Neural cell (in vitro differentiated cells): ENCODE data around the gene ARHGEF11. TPM values are rescaled to one million over a fixed set of nuclear protein-coding genes. Genes with fewer than 3 reads are reported as not detected.

Experiments used
- H2AFZ ChIP-seq: fragments of 200-600, 300-800 bp; sonication (generic), shearing (Covaris generic); 2 replicates; pipeline ENCODE4 v1.6.0; 2014; ENCODE audit warnings: low read depth, mild to moderate bottlenecking, antibody characterized with exemption, low read length, moderate library complexity
- H3F3A ChIP-seq: fragments of 200-600 bp; shearing (Covaris generic); 2 replicates; pipeline ENCODE4 v1.6.1; 2016; ENCODE audit warnings: mild to moderate bottlenecking, moderate library complexity, mixed read lengths, antibody characterized with exemption, low read length; ENCODE audit not compliant: insufficient read depth, poor library complexity, severe bottlenecking
- H3K27ac ChIP-seq: fragments of 200-600, 300-800 bp; sonication (generic), shearing (Covaris generic); 2 replicates; pipeline ENCODE4 v1.5.1; 2014; ENCODE audit warnings: mild to moderate bottlenecking, low read length, moderate library complexity
- H3K27me3 ChIP-seq: fragments of 300-800, 200-600 bp; sonication (generic), shearing (Covaris generic); 2 replicates; pipeline ENCODE4 v1.6.0; 2014; ENCODE audit warnings: mild to moderate bottlenecking, low read depth, low read length, moderate library complexity; ENCODE audit not compliant: insufficient read depth
- H3K36me3 ChIP-seq: fragments of 300-800, 200-600 bp; sonication (generic), shearing (Covaris generic); 2 replicates; pipeline ENCODE4 v1.5.1; 2014; ENCODE audit warnings: mild to moderate bottlenecking, antibody characterized with exemption, low read length, moderate library complexity; ENCODE audit not compliant: insufficient read depth
- H3K4me2 ChIP-seq: fragments of 300-800, 200-600 bp; sonication (generic), shearing (Covaris generic); 2 replicates; pipeline ENCODE4 v1.6.0; 2014; ENCODE audit warnings: mild to moderate bottlenecking, low read length
- H3K4me3 ChIP-seq: fragments of 300-800, 200-600 bp; sonication (generic), shearing (Covaris generic); 2 replicates; pipeline ENCODE4 v1.5.1; 2014; ENCODE audit warnings: mild to moderate bottlenecking, low read length, moderate library complexity
- H3K79me2 ChIP-seq: fragments of 200-600 bp; shearing (Covaris generic); replicated peaks from 2 replicates; pipeline ENCODE4 v1.6.0; 2014; ENCODE audit warnings: mild to moderate bottlenecking, low read length, moderate library complexity; ENCODE audit not compliant: insufficient read depth
- H3K9ac ChIP-seq: fragments of 300-800, 200-600 bp; sonication (generic), shearing (Covaris generic); 2 replicates; pipeline ENCODE4 v1.6.1; 2016; ENCODE audit warnings: mild to moderate bottlenecking, low read length, mixed read lengths
- H3K9me2 ChIP-seq: fragments of 200-600 bp; shearing (Covaris generic); 2 replicates; pipeline ENCODE4 v1.6.1; 2016; ENCODE audit warnings: mild to moderate bottlenecking, low read length, mixed read lengths; ENCODE audit not compliant: insufficient read depth
- H3K9me3 ChIP-seq: fragments of 200-600, 300-800 bp; sonication (generic), shearing (Covaris generic); 2 replicates; pipeline ENCODE4 v1.6.1; 2016; ENCODE audit warnings: mild to moderate bottlenecking, mixed run types, low read length, moderate library complexity, mixed read lengths
- H4K20me1 ChIP-seq: fragments of 200-600 bp; shearing (Covaris generic); 2 replicates; pipeline ENCODE4 v1.6.1; 2016; ENCODE audit warnings: mild to moderate bottlenecking, mixed run types; ENCODE audit not compliant: insufficient read depth
- EP300 ChIP-seq: fragments of 450-650 bp; conservative IDR thresholded peaks from 2 replicates; pipeline ENCODE4 v1.6.1; 2014; ENCODE audit warnings: antibody characterized with exemption, mild to moderate bottlenecking, moderate library complexity; ENCODE audit not compliant: poor library complexity, severe bottlenecking
- EZH2 ChIP-seq: fragments of 200-600, 300-800 bp; shearing (Covaris generic), sonication (generic); IDR thresholded peaks from 2 replicates; pipeline ENCODE4 v1.6.1; 2014; ENCODE audit warnings: antibody characterized with exemption, low read length, borderline replicate concordance, mild to moderate bottlenecking; ENCODE audit not compliant: insufficient read depth, poor library complexity, severe bottlenecking
- MXI1 ChIP-seq: fragments of 450-650 bp; conservative IDR thresholded peaks from 2 replicates; pipeline ENCODE4 v1.6.1; 2014; ENCODE audit warnings: antibody characterized with exemption, mild to moderate bottlenecking; ENCODE audit not compliant: poor library complexity, severe bottlenecking
- POLR2AphosphoS5 ChIP-seq: IDR thresholded peaks from 2 replicates; pipeline ENCODE4 v1.6.1; 2012
- RAD21 ChIP-seq: fragments of 450-650 bp; conservative IDR thresholded peaks from 2 replicates; pipeline ENCODE4 v1.6.1; 2014; ENCODE audit warnings: antibody characterized with exemption, mild to moderate bottlenecking, moderate library complexity
- SMC3 ChIP-seq: fragments of 450-650 bp; conservative IDR thresholded peaks from 2 replicates; pipeline ENCODE4 v1.6.1; 2014; ENCODE audit warnings: antibody characterized with exemption, mild to moderate bottlenecking, moderate library complexity; ENCODE audit not compliant: poor library complexity
- TAF1 ChIP-seq: IDR thresholded peaks from 2 replicates; pipeline ENCODE4 v1.6.1; 2012; ENCODE audit warnings: low read depth
- polyA plus RNA-seq: library from polyadenylated mRNA; depleted of rRNA; stranded (reverse); fragments of >200 nt; gene quantifications from 2 replicates; pipeline ENCODE4 v1.2.3, GENCODE V29; 2014
- TF ChIP-seq, protein P1 (sequence below): IDR thresholded peaks from 2 replicates; pipeline ENCODE4 v1.6.1; 2012; ENCODE audit warnings: borderline replicate concordance
- TF ChIP-seq, protein P2 (sequence below): fragments of 450-650 bp; IDR thresholded peaks from 2 replicates; pipeline ENCODE4 v1.5.1; 2014; ENCODE audit warnings: antibody characterized with exemption, mild to moderate bottlenecking, moderate library complexity; ENCODE audit not compliant: poor library complexity, severe bottlenecking

The ARHGEF11 gene
- polyA plus RNA-seq, 1 donor from 2014 or later, result 33.2 TPM

DNA sequence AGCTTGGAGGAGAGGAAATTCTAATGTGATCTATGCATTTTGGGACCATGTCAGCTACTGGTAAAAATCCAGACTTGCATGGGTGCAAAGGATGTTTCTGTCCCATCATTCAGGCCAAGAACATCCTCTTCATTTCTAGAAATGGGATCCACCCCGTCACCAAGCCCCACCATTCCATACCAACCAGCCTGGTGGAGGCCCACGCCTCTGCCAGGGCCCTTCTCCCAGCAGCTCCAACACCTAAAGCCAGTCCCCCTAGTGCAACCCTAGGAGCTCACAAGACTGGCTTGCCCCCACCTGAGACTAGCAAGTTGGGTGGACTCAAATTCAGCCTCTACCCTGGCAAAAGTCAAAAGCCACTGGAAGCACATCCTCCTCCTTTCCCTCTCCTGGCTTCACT is 1.9 kb downstream of the ARHGEF11 start:
- Histone ChIP-seq H4K20me1 (peaks cover 4% of the 10 kb centered on the region), H3K9me3 (no peaks in the 10 kb centered on the region)

DNA sequence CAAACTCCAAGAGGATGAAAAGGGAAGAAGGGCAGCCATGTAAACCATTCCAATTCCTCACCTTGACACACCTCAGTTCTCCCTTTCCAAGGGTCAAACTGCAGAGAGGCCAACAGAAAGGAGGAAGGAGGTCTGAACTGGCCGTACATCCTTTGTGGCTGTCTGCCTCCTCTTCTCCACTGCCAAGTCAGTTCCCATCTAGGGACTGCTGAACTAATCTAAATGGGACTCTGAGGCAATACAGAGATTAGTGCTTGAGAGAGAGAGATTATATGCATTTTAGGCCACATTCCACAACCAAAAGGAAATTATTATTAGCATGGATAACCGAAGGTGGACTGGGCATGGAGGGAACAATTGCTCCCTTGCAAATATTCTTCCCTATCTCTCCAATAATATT is 2.7 kb downstream of the ARHGEF11 start:
- Histone ChIP-seq H3F3A (no peaks in the 10 kb centered on the region), H3K4me3 (peak overlapping the region; percentile 82), H3K9me2 (no peaks in the 10 kb centered on the region), H3K36me3 (no peaks in the 10 kb centered on the region), H3K9me3 (no peaks in the 10 kb centered on the region), H3K9ac (no peak overlapping the region), H3K4me2 (peak overlapping the region; percentile 79), H3K27me3 (no peaks in the 10 kb centered on the region), H3K79me2 (peaks cover 65% of the 10 kb centered on the region), H3K27ac (no peak overlapping the region), H2AFZ (no peak overlapping the region), H4K20me1 (peaks cover 4% of the 10 kb centered on the region)
- no peak for TF ChIP-seq EP300
- no peak for TF ChIP-seq EZH2
- no peak for TF ChIP-seq RAD21
- no peak for TF ChIP-seq SMC3
- TF ChIP-seq, protein P1, sequence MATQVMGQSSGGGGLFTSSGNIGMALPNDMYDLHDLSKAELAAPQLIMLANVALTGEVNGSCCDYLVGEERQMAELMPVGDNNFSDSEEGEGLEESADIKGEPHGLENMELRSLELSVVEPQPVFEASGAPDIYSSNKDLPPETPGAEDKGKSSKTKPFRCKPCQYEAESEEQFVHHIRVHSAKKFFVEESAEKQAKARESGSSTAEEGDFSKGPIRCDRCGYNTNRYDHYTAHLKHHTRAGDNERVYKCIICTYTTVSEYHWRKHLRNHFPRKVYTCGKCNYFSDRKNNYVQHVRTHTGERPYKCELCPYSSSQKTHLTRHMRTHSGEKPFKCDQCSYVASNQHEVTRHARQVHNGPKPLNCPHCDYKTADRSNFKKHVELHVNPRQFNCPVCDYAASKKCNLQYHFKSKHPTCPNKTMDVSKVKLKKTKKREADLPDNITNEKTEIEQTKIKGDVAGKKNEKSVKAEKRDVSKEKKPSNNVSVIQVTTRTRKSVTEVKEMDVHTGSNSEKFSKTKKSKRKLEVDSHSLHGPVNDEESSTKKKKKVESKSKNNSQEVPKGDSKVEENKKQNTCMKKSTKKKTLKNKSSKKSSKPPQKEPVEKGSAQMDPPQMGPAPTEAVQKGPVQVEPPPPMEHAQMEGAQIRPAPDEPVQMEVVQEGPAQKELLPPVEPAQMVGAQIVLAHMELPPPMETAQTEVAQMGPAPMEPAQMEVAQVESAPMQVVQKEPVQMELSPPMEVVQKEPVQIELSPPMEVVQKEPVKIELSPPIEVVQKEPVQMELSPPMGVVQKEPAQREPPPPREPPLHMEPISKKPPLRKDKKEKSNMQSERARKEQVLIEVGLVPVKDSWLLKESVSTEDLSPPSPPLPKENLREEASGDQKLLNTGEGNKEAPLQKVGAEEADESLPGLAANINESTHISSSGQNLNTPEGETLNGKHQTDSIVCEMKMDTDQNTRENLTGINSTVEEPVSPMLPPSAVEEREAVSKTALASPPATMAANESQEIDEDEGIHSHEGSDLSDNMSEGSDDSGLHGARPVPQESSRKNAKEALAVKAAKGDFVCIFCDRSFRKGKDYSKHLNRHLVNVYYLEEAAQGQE, result no peak
- TF ChIP-seq, protein P2, sequence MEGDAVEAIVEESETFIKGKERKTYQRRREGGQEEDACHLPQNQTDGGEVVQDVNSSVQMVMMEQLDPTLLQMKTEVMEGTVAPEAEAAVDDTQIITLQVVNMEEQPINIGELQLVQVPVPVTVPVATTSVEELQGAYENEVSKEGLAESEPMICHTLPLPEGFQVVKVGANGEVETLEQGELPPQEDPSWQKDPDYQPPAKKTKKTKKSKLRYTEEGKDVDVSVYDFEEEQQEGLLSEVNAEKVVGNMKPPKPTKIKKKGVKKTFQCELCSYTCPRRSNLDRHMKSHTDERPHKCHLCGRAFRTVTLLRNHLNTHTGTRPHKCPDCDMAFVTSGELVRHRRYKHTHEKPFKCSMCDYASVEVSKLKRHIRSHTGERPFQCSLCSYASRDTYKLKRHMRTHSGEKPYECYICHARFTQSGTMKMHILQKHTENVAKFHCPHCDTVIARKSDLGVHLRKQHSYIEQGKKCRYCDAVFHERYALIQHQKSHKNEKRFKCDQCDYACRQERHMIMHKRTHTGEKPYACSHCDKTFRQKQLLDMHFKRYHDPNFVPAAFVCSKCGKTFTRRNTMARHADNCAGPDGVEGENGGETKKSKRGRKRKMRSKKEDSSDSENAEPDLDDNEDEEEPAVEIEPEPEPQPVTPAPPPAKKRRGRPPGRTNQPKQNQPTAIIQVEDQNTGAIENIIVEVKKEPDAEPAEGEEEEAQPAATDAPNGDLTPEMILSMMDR, result no peak
- no peak for TF ChIP-seq TAF1

More for the DNA sequence above, 1.9 kb downstream of the ARHGEF11 start:
- no peak overlapping the region for H2AFZ ChIP-seq
- TF ChIP-seq, protein P2, result no peak
- TF ChIP-seq RAD21 (no peak), SMC3 (no peak), POLR2AphosphoS5 (no peak), EZH2 (no peak), EP300 (no peak), TAF1 (no peak), MXI1 (no peak)
- TF ChIP-seq, protein P1, result no peak
- H3K36me3 ChIP-seq, result no peaks in the 10 kb centered on the region
- peaks cover 59% of the 10 kb centered on the region for H3K79me2 ChIP-seq
- H3K4me2 ChIP-seq, result peak overlapping the region; percentile 79
- H3K9ac ChIP-seq, result peak overlapping the region; percentile 90
- H3K27me3 ChIP-seq, result no peaks in the 10 kb centered on the region
- peak overlapping the region; percentile 82 for H3K4me3 ChIP-seq
- no peaks in the 10 kb centered on the region for H3F3A ChIP-seq
- H3K9me2 ChIP-seq, result no peaks in the 10 kb centered on the region
- H3K27ac ChIP-seq, result no peak overlapping the region
